ENCODE measurements around the gene ZBTB49.
"Not testable (repeated sequence)": the region's sequence is repeated elsewhere in the genome, so short reads cannot be mapped to it uniquely, and the experiment has no call there.

The ZBTB49 gene

GRCh38 chr4:4321951-4322688 is 32.1 kb downstream of the ZBTB49 start:
- in situ Hi-C loops (cut with HindIII; ENCODE audit: low sequenced_read_pairs): no loop called here

- in situ Hi-C loops (cut with HindIII; ENCODE audit: low sequenced_read_pairs): no loop called here
Observed at GRCh38 chr4:4323705-4324534, 33.9 kb downstream of the ZBTB49 start.

GRCh38 chr4:4325321-4325720 is 35.3 kb downstream of the ZBTB49 start:
- in situ Hi-C loops (cut with HindIII; ENCODE audit: low sequenced_read_pairs): no loop called here

GRCh38 chr4:4326166-4326565 is 36.1 kb downstream of the ZBTB49 start:
- in situ Hi-C loops (cut with HindIII; ENCODE audit: low sequenced_read_pairs): no loop called here

- in situ Hi-C loops (cut with HindIII; ENCODE audit: low sequenced_read_pairs): no loop called here
Observed at GRCh38 chr4:4327652-4328121, 37.6 kb downstream of the ZBTB49 start.

GRCh38 chr4:4328206-4328605 is 38.2 kb downstream of the ZBTB49 start:
- in situ Hi-C loops (cut with HindIII; ENCODE audit: low sequenced_read_pairs): no loop called here

- in situ Hi-C loops (cut with HindIII; ENCODE audit: low sequenced_read_pairs): no loop called here
Observed at GRCh38 chr4:4328840-4329239, 38.8 kb downstream of the ZBTB49 start.

GRCh38 chr4:4329496-4329895 is 39.4 kb downstream of the ZBTB49 start:
- in situ Hi-C loops (cut with HindIII; ENCODE audit: low sequenced_read_pairs): no loop called here

GRCh38 chr4:4330794-4331193 is 40.7 kb downstream of the ZBTB49 start:
- in situ Hi-C loops (cut with HindIII; ENCODE audit: low sequenced_read_pairs): no loop called here

GRCh38 chr4:4332529-4332928 is 42.5 kb downstream of the ZBTB49 start:
- in situ Hi-C loops (cut with HindIII; ENCODE audit: low sequenced_read_pairs): no loop called here

- in situ Hi-C loops (cut with HindIII; ENCODE audit: low sequenced_read_pairs): no loop called here
Observed at GRCh38 chr4:4333265-4333706, 43.2 kb downstream of the ZBTB49 start.

GRCh38 chr4:4334798-4335520 is 44.9 kb downstream of the ZBTB49 start:
- in situ Hi-C loops (cut with HindIII; ENCODE audit: low sequenced_read_pairs): no loop called here

GRCh38 chr4:4338210-4339001 is 48.4 kb downstream of the ZBTB49 start:
- in situ Hi-C loops (cut with HindIII; ENCODE audit: low sequenced_read_pairs): no loop called here

GRCh38 chr4:4339504-4340085 is 49.5 kb downstream of the ZBTB49 start:
- in situ Hi-C loops (cut with HindIII; ENCODE audit: low sequenced_read_pairs): no loop called here

- in situ Hi-C loops (cut with HindIII; ENCODE audit: low sequenced_read_pairs): no loop called here
Observed at GRCh38 chr4:4341861-4342650, 52.0 kb downstream of the ZBTB49 start.

GRCh38 chr4:4343038-4343437 is 53.0 kb downstream of the ZBTB49 start:
- in situ Hi-C loops (cut with HindIII; ENCODE audit: low sequenced_read_pairs): no loop called here

GRCh38 chr4:4344915-4345527 is 55.0 kb downstream of the ZBTB49 start:
- in situ Hi-C loops (cut with HindIII; ENCODE audit: low sequenced_read_pairs): no loop called here

GRCh38 chr4:4347585-4347984 is 57.5 kb downstream of the ZBTB49 start:
- in situ Hi-C loops (cut with HindIII; ENCODE audit: low sequenced_read_pairs): no loop called here

GRCh38 chr4:4348585-4348984 is 58.5 kb downstream of the ZBTB49 start:
- in situ Hi-C loops (cut with HindIII; ENCODE audit: low sequenced_read_pairs): not testable (repeated sequence)
